ENCODE measurements around the gene RANBP2. TPM values are rescaled to one million over a fixed set of nuclear protein-coding genes. Genes with fewer than 3 reads are reported as not detected.
"Not testable (repeated sequence)": the region's sequence is repeated elsewhere in the genome, so short reads cannot be mapped to it uniquely, and the experiment has no call there.

Gene RANBP2
- 86.9 TPM for total RNA-seq

DNA sequence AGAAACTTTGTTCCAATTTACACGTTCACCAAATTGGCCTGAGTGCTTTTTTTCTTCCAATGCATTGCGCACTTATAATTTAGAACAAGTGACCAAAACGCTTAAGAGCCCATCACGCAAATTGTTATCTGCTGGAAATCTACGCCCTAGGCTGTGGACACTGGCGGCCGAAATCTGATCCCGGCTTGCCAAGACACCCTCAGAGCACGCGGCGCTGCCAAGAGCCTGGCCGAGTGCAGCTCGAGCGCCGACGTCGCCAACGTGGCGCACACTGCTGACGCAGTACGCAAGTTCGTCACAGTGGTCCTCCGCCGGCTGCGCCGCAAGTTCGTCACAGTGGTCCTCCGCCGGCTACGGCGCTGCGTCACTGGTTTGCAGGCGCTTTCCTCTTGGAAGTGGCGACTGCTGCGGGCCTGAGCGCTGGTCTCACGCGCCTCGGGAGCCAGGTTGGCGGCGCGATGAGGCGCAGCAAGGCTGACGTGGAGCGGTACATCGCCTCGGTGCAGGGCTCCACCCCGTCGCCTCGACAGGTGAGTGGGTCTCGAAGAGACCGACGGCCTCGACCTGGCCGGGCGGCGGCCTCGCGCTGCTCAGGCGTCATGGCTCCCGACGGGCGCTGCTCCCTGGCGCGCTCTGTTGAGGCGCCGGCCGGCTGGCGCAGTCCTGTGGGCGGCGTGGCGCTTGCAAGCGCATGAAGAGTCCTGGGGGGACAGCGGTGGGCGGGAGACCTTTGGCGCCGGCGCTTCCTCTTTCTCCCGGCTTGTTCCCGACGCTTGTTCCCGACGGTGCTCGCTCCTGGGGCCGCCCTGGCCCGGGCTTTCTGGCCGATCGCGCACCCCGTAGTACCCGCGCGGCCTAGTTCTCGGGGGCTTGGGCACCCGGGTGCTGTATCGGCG, at the start of gene RANBP2:
TSS of gene RANBP2 (plus strand) at position 334 of the 896 bp plus-strand sequence. CDS start at position 459, 125 bp downstream.
- intact Hi-C loops (cut with DNase I) = no loop called here
- DNase-seq (ENCODE audit: low spot score) (peak; percentile 96), ATAC-seq (peak; percentile 100)

DNA sequence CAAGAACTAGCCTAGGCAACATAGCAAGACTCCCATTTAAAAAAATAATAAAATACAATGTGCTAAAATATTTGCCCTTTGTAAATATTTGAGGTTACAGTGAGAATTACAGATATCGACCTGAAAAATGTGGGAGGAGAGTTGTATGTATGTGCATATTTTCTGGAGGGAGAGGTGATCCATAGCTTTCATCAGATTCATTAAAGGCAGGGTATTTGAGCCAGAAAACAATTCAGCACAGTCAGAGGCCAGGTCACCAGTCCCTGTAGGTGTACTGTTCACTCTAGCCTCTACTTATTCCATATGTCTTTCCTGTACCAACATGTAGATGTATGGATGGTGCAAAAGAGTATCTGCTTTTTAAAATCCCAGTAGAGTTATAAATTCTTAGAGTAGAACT, 49.0 kb upstream of the RANBP2 start:
- DNase-seq (ENCODE audit: low spot score); ATAC-seq; intact Hi-C loops (cut with DNase I): not testable (repeated sequence)

DNA sequence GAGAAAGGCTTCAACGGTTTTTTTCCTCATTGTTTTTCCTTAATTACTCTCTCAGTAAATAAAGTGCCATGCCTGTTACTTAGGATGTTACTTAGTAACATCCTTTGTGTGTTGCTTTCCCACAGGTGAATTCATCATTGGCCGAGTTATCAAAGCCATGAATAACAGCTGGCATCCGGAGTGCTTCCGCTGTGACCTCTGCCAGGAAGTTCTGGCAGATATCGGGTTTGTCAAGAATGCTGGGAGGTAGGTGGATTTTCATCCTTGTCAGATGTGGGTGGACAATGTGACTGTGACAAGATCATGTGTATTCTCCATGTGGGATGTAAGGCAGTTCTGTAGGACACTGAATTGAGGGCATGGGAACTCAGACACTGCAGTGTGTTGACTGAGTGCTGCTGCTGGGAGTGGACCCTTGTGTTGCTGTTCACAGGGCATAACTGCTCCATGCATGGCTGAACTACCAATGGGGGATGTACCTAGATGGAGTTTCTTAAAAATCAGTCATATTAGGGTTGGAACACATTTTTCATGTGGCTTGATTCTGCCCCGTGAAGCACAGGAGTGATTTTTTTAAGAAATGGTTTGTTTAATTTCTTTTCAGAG, 47.0 kb upstream of the RANBP2 start:
- intact Hi-C loops (cut with DNase I); ATAC-seq; DNase-seq (ENCODE audit: low spot score): not testable (repeated sequence)

DNA sequence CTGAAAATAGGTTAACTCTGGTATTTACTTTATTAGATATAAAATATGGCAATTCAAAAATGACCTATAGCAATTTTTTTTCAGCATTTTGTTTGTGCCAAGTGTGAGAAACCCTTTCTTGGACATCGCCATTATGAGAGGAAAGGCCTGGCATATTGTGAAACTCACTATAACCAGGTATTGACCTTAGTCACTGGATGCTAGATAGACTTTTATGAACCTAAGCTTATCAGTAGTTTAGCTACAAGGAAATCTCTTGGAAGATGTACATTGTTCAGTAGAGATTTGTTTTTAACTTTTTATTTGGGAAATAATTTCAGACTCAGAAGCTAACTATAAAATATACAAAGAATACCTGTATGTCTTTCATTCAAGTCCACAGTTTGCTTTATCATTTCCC, 42.8 kb upstream of the RANBP2 start:
- DNase-seq (ENCODE audit: low spot score); ATAC-seq; intact Hi-C loops (cut with DNase I): not testable (repeated sequence)

DNA sequence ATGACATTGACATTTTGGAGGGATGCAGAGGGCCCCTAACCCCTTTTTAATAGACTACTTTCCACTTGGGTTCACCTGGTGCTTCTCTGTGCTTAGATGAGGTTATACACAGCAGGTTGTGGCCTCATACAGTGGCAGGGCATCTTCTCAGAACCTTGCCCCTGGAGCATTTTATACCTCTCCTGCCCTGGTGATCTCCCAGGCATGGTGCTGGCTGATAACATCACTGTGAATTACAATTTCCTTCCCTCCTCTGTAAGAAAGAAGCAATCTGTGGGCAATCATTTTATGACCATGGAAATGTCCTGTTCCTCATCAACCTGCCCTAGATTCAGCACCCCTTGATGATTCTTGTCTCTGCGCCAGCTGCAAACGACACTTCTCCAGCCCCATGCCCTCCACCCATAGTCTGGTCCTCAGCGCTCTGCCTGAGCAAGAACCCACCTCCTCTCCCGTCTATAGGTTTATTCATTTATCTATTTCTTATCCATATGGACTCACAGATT, 42.0 kb upstream of the RANBP2 start:
- DNase-seq (ENCODE audit: low spot score); intact Hi-C loops (cut with DNase I); ATAC-seq: not testable (repeated sequence)

DNA sequence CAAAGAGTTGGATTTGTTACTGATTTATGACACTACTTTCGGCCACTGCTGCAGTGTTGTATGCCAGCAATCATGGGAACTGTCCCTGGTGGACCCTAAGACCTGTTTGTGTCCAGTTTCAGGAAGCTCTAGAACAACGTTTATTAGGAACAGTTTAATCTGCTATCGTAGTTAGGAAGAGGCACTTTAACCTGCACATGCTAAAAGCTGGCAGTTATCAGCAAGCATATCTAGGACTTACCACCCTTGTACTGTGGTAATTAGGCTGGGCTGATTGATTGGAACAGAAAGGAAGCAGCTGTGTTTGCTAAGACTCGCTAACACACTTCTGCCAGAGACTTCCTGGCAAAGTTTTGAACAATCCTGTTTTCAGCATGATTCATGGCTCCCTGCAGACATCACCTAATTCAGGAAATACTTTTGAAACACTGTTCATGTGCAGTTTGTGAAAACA, 41.1 kb upstream of the RANBP2 start:
- peak; percentile 82 for ATAC-seq
- DNase-seq (ENCODE audit: low spot score); intact Hi-C loops (cut with DNase I): not testable (repeated sequence)

DNA sequence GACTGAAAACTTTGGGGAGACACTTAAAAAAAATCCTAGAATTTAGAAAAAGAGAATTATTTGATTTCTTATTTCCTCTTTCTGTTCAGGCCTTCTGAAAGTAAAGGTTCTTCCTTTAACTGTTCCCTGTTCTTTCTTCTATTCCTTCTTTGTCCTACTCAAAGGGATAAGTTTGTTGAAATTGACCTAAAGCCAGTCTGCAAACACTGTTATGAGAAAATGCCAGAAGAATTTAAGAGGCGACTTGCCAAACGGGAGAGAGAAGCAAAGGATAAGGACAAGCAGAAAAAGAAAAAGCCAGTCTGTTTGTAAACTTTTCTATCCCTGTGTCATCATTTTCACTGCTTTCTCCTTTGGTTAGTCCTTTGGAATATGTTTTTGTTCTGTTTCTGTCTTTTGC, 38.5 kb upstream of the RANBP2 start:
- intact Hi-C loops (cut with DNase I) = not testable (repeated sequence)

DNA sequence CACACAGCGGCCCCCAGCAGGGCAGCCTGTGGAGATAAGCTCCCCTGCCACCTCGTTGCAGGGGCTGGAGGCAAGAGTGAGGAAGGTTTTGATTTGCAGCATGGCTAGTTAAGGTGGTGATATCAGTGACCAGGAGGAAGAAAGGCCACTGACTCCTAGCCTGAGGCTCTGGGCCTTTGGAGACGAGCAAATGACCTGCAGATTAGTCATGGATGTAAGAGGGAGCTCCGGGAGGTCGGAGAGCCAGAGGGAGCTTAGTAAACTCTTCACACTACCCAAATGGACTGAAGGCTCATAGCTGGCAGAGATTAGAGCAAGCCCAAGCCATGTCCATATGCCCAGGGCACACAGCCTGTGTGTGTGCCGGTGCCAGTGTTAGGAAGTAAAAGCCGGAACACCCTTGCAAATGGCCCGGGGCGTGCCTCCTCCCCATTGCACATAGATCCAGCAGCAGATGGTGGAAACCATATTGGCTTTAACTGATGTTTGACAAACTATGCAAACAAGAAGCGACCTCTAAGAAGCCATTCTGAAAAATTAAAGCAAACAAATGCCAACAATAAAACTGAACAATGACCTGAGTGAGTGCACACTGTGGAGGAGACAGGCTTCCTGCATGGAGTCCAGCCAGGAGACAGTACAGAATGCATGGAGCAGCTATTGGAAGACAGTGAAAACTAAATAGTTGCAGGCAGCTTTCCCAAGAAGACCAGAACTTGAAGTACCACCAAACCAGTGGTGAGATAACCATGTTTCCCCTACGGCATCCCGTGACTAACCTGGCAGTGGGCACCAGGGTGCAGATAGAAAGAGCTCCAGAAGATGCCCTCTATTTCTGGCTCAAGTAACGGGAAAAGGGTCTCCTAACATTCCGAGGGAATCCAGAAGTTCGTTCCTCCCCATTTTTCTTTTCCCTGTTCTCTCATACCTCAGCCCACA, 30.2 kb upstream of the RANBP2 start:
- intact Hi-C loops (cut with DNase I); DNase-seq (ENCODE audit: low spot score); ATAC-seq: not testable (repeated sequence)

More for the DNA sequence above, 38.5 kb upstream of the RANBP2 start:
- not testable (repeated sequence) for DNase-seq (ENCODE audit: low spot score)
- peak; percentile 59 for ATAC-seq

DNA sequence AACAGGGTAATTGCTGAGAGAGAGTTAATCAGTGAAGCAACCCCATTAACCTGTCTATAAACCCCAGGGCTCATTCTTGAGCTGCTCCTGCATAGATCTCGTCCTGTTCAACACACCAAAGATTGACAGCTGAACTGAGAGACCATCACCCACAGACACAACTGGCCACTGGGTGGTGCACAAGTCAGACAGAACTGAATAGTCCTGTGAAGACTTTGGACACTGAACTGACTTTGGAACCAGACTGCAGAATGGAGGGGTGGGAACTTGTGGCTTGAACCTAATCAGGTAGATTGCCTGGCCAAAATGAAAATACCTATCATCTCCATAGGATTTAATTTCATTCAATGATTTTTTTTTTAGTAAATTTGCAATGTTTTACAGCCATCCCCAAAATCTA, 29.3 kb upstream of the RANBP2 start:
- intact Hi-C loops (cut with DNase I); DNase-seq (ENCODE audit: low spot score): not testable (repeated sequence)
- peak; percentile 59 for ATAC-seq

DNA sequence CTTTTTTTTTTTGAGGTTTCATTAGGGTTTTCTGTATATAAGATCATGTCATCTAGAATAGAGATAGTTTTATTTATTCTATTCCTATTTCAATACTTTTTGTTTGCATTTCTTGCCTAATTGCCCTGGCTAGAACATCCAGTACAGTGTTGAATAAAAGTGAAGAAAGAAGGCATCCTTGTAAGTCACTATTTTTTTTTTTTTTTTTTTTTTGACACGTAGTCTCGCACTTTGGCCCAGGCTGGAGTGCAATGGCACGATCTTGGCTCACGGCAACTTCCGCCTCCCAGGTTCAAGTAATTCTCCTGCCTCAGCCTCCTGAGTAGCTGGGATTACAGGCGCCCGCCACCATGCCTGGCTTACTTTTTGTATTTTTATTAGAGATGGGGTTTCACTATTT, 27.8 kb upstream of the RANBP2 start:
- intact Hi-C loops (cut with DNase I) = no loop called here
- no peak for DNase-seq (ENCODE audit: low spot score)
- no peak for ATAC-seq

DNA sequence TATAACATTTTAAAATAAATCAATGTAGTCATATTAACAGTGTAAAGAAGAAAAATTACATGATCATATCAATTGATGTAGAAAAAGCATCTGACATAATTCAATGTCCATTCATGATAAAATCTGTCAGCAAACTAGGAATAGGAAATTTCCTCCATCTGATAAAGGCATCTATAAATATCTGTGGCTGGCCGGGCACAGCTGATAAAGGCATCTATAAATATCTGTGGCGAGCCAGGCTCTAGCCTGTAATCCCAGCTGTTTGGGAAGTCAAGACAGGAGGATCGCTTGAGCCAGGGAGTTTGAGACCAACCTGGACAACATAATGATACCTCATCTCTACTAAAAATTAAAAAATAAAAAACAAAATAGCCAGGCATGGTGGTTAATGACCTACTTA, 18.1 kb upstream of the RANBP2 start:
- no peak for ATAC-seq
- DNase-seq (ENCODE audit: low spot score) = no peak
- intact Hi-C loops (cut with DNase I) = no loop called here

DNA sequence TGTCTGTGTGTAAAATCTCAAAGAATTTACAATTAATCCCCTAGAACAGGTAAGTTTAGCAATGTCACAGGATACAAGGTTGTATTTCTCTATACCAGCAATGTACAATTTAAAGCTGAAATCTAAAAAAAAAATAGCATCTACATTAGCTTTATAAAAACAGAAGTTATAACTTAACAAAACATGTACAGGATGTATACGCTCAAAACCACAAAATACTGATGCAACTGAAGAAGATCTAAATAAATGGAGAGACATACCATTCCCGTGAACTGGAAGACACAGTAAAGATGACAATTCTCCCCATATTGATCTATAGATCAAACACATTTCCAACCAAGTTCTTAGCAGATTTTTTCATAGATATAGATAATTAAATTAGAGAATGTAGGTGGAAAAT, 17.5 kb upstream of the RANBP2 start:
- ATAC-seq (no peak), DNase-seq (ENCODE audit: low spot score) (no peak)
- intact Hi-C loops (cut with DNase I) = no loop called here

DNA sequence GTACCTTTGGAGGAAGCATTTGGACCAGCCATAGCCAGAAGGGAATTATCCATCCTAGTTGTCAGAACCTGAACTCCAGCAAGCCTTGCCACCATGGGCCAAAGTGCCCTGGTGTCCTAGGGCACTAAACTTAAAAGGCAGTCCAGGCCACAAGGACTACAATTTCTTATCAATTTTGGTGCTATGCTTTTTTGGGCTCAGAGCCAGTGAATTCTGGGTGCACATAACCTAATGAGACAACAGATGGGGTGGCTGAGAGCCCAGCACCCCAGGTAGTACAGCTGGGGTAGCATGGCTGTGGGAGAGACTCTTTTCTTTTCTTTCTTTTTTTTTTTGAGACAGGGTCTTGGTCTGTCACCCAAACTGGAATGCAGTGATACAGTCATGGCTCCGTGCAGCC, 14.4 kb upstream of the RANBP2 start:
- no peak for DNase-seq (ENCODE audit: low spot score)
- no peak for ATAC-seq
- intact Hi-C loops (cut with DNase I) = no loop called here

DNA sequence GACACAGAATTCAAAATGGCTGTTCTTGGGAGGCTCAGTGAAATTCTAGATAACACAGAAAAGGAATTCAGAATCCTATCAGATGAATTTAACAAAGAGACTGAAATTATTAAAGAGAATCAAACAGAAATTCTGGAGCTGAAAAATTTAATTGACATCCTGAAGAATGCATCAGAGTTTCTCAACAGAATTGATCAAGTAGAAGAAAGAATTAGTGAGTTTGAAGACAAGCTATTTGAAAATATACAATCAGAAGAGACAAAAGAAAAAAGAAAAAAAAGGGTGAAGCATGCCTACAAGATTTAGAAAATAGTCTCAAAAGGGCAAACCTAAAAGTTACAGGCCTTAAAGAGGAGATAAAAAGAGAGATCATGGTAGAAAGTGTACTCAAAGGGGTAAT, 12.0 kb upstream of the RANBP2 start:
- intact Hi-C loops (cut with DNase I) = no loop called here
- ATAC-seq (no peak), DNase-seq (ENCODE audit: low spot score) (no peak)

DNA sequence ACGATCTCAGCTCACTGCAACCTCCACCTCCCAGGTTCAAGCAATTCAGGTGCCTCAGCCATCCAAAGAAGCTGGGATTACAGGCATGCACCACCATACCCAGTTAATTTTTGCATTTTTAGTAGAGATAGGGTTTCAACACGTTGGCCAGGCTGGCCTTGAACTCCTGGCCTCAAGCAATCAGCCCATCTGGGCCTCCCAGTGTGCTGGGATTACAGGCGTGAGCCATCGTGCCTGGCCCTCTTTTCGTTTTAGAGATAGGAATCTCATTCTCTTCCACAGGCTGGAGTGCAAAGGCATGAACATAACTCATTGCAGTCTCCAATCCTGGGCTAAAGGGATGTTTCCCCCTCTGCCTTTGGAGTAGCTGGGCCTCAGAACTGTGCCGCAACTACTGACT, 2.3 kb upstream of the RANBP2 start:
- intact Hi-C loops (cut with DNase I); ATAC-seq; DNase-seq (ENCODE audit: low spot score): not testable (repeated sequence)

DNA sequence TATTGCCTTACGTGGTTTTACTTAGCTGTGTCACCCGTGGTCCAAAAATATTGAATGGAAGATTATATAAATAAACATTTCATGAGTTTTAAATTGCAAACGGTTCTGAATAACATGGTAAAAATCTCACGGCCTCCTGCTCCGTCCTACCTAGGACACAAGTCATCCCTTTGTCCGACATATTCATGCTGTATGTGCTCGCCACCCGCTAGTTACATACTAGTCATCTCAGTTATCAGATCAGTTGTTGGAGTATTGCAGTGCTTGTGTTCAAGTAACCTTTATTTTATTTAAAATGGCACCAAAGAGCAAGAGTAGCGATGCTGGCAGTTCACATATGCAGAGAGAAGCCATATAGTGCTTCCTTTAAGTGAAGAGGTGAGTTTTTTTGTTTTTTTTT, 6.8 kb downstream of the RANBP2 start:
- DNase-seq (ENCODE audit: low spot score); ATAC-seq; intact Hi-C loops (cut with DNase I): not testable (repeated sequence)

DNA sequence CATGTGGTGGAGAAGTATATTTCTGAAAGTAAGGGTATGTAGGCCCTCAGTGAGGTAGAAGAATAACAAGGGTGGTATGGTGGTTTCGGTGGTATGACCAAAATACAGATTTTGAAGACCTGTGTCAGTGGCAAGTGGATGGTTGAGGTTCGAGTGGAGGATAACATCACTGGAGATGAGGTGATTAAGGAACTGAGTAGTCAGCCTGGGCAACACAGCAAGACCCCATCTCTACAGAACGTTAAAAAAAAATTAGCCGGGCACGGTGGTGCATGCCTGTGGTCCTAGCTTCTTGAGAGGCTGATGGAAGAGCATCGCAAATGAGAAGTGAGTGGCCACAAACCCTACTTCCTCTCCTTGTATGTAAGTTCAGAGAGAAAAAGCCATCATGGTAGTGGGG, 15.4 kb downstream of the RANBP2 start:
- intact Hi-C loops (cut with DNase I); DNase-seq (ENCODE audit: low spot score); ATAC-seq: not testable (repeated sequence)

DNA sequence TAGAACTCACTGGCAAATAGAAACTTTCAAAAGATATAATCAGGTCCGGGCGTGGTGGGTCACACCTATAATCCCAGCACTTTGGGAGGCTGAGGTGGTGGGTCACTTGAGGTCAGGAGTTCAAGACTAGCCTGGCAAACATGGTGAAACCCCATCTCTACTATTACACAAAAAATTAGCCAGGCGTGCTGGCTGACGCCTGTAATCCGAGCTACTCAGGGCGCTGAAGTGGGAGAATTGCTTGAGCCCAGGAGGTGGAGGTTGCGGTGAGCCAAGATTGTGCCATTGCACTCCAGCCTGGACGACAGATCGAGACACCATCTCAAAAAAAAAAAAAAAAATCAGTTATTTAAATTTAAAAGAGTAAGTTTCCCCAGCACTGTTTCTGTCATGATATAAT, 38.7 kb downstream of the RANBP2 start:
- intact Hi-C loops (cut with DNase I); DNase-seq (ENCODE audit: low spot score); ATAC-seq: not testable (repeated sequence)

DNA sequence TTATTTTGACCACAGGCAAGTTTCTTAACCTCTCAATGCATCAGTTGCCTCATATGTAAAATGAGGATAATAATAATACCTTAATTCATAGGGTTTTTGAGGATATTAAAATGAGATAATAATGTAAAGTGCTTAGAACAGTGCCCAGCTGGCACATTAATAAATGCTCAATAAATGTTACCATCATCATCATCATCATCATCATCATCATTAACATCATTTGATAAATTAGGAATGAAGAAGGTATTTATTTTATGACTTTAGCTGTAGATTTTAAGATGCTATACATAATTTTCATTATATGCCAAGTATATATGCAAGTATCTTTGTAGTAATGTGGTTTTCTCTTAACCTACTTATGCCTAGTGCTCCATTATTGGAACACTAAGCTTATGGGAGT, 43.3 kb downstream of the RANBP2 start:
- DNase-seq (ENCODE audit: low spot score); intact Hi-C loops (cut with DNase I); ATAC-seq: not testable (repeated sequence)
